HCT116 (cell line): ENCODE data around the gene CBL.

Experiments used
- CTCF ChIP-seq, 3 experiments: fragments of 200-600 bp in 1 of 3; sonication (generic) in 1 of 3; IDR thresholded peaks in 2 of 3; conservative IDR thresholded peaks in 1 of 3; 2 replicates each; pipeline ENCODE4 v1.5.1; 2012 to 2017; ENCODE audit warnings: low read depth in 2 of 3, low read length in 2 of 3, antibody characterized with exemption in 1 of 3, borderline replicate concordance in 1 of 3, control low read depth in 1 of 3, mild to moderate bottlenecking in 1 of 3, mixed read lengths in 1 of 3, mixed run types in 1 of 3, moderate library complexity in 1 of 3; ENCODE audit not compliant: insufficient read depth in 1 of 3
- EZH2phosphoT487 ChIP-seq: fragments of 200-600 bp; IDR thresholded peaks from 2 replicates; pipeline ENCODE4 v1.6.1; 2018; ENCODE audit warnings: antibody characterized with exemption, borderline replicate concordance
- POLR2A ChIP-seq: IDR thresholded peaks from 2 replicates; pipeline ENCODE4 v1.7.0; 2011; ENCODE audit warnings: borderline replicate concordance; ENCODE audit not compliant: insufficient read depth, insufficient read length; ENCODE audit errors: extremely low read depth
- SP1 ChIP-seq: IDR thresholded peaks from 2 replicates; pipeline ENCODE4 v1.6.1; 2012; ENCODE audit warnings: low read depth
- TF ChIP-seq, protein P1 (sequence below): IDR thresholded peaks from 2 replicates; pipeline ENCODE4 v1.6.1; 2012; ENCODE audit warnings: low read depth

DNA sequence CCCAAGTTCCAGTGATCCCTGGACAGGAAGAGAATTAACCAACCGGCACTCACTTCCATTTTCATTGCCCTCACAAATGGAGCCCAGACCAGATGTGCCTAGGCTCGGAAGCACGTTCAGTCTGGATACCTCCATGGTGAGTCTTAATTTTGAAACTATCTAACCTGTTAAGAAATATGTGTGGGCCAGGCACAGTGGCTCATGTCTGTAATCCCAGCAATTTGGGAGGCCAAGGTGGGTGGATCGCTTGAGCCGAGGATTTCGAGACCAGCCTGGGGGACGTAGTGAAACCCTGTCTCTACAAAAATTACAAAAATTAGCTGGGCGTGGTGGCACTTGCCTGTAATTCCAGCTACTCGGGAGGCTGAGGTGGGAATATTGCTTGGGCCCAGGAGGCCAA, 79.3 kb downstream of the CBL start:
- TF ChIP-seq SP1 (no peak), EZH2phosphoT487 (no peak), POLR2A (no peak), CTCF (IDR thresholded peaks at IDR 0.05 in 2 of 3, conservative IDR thresholded peaks at IDR 0.05 in 1 of 3; ENCODE audit: borderline replicate concordance in 1 of 3, insufficient read depth in 1 of 3, low read depth in 2 of 3, low read length in 2 of 3) (no peak)
- TF ChIP-seq, protein P1, sequence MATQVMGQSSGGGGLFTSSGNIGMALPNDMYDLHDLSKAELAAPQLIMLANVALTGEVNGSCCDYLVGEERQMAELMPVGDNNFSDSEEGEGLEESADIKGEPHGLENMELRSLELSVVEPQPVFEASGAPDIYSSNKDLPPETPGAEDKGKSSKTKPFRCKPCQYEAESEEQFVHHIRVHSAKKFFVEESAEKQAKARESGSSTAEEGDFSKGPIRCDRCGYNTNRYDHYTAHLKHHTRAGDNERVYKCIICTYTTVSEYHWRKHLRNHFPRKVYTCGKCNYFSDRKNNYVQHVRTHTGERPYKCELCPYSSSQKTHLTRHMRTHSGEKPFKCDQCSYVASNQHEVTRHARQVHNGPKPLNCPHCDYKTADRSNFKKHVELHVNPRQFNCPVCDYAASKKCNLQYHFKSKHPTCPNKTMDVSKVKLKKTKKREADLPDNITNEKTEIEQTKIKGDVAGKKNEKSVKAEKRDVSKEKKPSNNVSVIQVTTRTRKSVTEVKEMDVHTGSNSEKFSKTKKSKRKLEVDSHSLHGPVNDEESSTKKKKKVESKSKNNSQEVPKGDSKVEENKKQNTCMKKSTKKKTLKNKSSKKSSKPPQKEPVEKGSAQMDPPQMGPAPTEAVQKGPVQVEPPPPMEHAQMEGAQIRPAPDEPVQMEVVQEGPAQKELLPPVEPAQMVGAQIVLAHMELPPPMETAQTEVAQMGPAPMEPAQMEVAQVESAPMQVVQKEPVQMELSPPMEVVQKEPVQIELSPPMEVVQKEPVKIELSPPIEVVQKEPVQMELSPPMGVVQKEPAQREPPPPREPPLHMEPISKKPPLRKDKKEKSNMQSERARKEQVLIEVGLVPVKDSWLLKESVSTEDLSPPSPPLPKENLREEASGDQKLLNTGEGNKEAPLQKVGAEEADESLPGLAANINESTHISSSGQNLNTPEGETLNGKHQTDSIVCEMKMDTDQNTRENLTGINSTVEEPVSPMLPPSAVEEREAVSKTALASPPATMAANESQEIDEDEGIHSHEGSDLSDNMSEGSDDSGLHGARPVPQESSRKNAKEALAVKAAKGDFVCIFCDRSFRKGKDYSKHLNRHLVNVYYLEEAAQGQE, result no peak
